CD14-positive monocyte (primary cell): Measurements from ENCODE around the gene C12orf43. TPM values are rescaled to one million over a fixed set of nuclear protein-coding genes. Genes with fewer than 3 reads are reported as not detected.

Experiments
- DNase-seq, 3 donors: peaks; one replicate each; pipeline ENCODE4 v3.0.0-alpha.2; 2011 to 2022
- H2AFZ ChIP-seq: 2 replicates; pipeline ENCODE4 v1.6.0; 2012; ENCODE audit warnings: mild to moderate bottlenecking, low read depth, low read length, inconsistent platforms; ENCODE audit not compliant: insufficient read depth, poor library complexity, severe bottlenecking
- H3K27ac ChIP-seq, 2 donors: 1 replicate in 1 of 2; 2 replicates in 1 of 2; pipeline ENCODE4 v1.5.1; 2012 to 2013; ENCODE audit warnings: low read length in 2 of 2, control low read depth in 1 of 2, inconsistent platforms in 1 of 2, low read depth in 1 of 2, mild to moderate bottlenecking in 1 of 2
- H3K27me3 ChIP-seq, 2 donors: one replicate each; pipeline versions ENCODE4 v1.6.0 to v1.6.1; 2011 to 2013; ENCODE audit warnings: low read length in 2 of 2; ENCODE audit not compliant: control insufficient read depth in 2 of 2, insufficient read depth in 2 of 2
- H3K36me3 ChIP-seq, 2 donors: replicated peaks in 1 of 2; 1 replicate in 1 of 2; 2 replicates in 1 of 2; pipeline versions ENCODE4 v1.5.1 to v1.6.1; 2012 to 2013; ENCODE audit warnings: low read length in 2 of 2, control low read depth in 1 of 2, inconsistent platforms in 1 of 2, mild to moderate bottlenecking in 1 of 2; ENCODE audit not compliant: insufficient read depth in 2 of 2, control insufficient read depth in 1 of 2
- H3K4me1 ChIP-seq, 2 donors: 1 replicate in 1 of 2; 2 replicates in 1 of 2; pipeline versions ENCODE4 v1.5.1 to v1.6.1; 2012 to 2013; ENCODE audit warnings: low read length in 2 of 2, control low read depth in 1 of 2, inconsistent platforms in 1 of 2, mild to moderate bottlenecking in 1 of 2, moderate library complexity in 1 of 2; ENCODE audit not compliant: insufficient read depth in 2 of 2, control insufficient read depth in 1 of 2
- H3K4me2 ChIP-seq: replicated peaks from 2 replicates; pipeline ENCODE3; 2012; ENCODE audit warnings: low read length, moderate library complexity, mild to moderate bottlenecking; ENCODE audit not compliant: poor library complexity, severe bottlenecking; ENCODE audit errors: extremely low read depth
- H3K4me3 ChIP-seq, 3 experiments: fragments of 200-600 bp in 1 of 3; sonication (generic) in 1 of 3; replicated peaks in 1 of 3; 1 replicate in 2 of 3; 2 replicates in 1 of 3; pipeline ENCODE4 v1.5.1; 2011 to 2013; ENCODE audit warnings: low read length in 3 of 3, mild to moderate bottlenecking in 3 of 3, control low read depth in 2 of 3, low read depth in 2 of 3, inconsistent platforms in 1 of 3, moderate library complexity in 1 of 3
- H3K79me2 ChIP-seq: 2 replicates; pipeline ENCODE4 v1.6.0; 2012; ENCODE audit warnings: mild to moderate bottlenecking, control low read depth, inconsistent platforms, low read length, moderate library complexity; ENCODE audit not compliant: insufficient read depth
- H3K9ac ChIP-seq: 2 replicates; pipeline ENCODE4 v1.6.0; 2017; ENCODE audit warnings: low read length, mild to moderate bottlenecking; ENCODE audit not compliant: insufficient read depth, poor library complexity, severe bottlenecking
- H3K9me3 ChIP-seq, 2 donors: replicated peaks in 1 of 2; 1 replicate in 1 of 2; 2 replicates in 1 of 2; pipeline versions ENCODE4 v1.5.1 to v1.6.1; 2012 to 2013; ENCODE audit warnings: low read length in 2 of 2, control low read depth in 1 of 2; ENCODE audit not compliant: control insufficient read depth in 1 of 2, insufficient read depth in 1 of 2
- H4K20me1 ChIP-seq: 2 replicates; pipeline ENCODE4 v1.6.0; 2012; ENCODE audit warnings: mild to moderate bottlenecking, low read length, control low read depth, moderate library complexity; ENCODE audit not compliant: insufficient read depth
- H3K27ac Mint-ChIP-seq, 7 donors: one replicate each; pipeline ENCODE4 v1.8.0; 2020; ENCODE audit warnings: mild to moderate bottlenecking in 7 of 7, mixed read lengths in 7 of 7, moderate library complexity in 6 of 7, inconsistent platforms in 2 of 7
- H3K27me3 Mint-ChIP-seq, 3 donors: one replicate each; pipeline ENCODE4 v1.8.0; 2021 to 2022; ENCODE audit warnings: low read depth in 3 of 3, mild to moderate bottlenecking in 3 of 3, mixed read lengths in 3 of 3, moderate library complexity in 3 of 3, inconsistent platforms in 1 of 3
- H3K36me3 Mint-ChIP-seq, 2 donors: one replicate each; pipeline ENCODE4 v1.8.0; 2020; ENCODE audit warnings: mixed read lengths in 2 of 2, inconsistent platforms in 1 of 2, mild to moderate bottlenecking in 1 of 2
- H3K4me1 Mint-ChIP-seq: one replicate; pipeline ENCODE4 v1.8.0; 2020; ENCODE audit warnings: mild to moderate bottlenecking, mixed read lengths
- H3K4me3 Mint-ChIP-seq, 2 donors: one replicate each; pipeline ENCODE4 v1.8.0; 2020; ENCODE audit warnings: mild to moderate bottlenecking in 2 of 2, mixed read lengths in 2 of 2, moderate library complexity in 1 of 2
- H3K9me3 Mint-ChIP-seq, 7 donors: one replicate each; pipeline ENCODE4 v1.8.0; 2020 to 2022; ENCODE audit warnings: mixed read lengths in 7 of 7, mild to moderate bottlenecking in 6 of 7, moderate library complexity in 6 of 7, inconsistent platforms in 2 of 7
- WGBS: methylation state at CpG from one replicate; pipeline ENCODE4 v1.1.5; 2013; ENCODE audit warnings: missing lambda C conversion rate; ENCODE audit not compliant: insufficient coverage; 5-methylcytosine and 5-hydroxymethylcytosine counted together
- intact Hi-C, 2 donors: fragments of 100-400 bp; cut with micrococcal nuclease; formaldehyde crosslinking; loops; one replicate each; pipeline versions ENCODE4 v1.15.0 to v1.15.1; 2023
- polyA plus RNA-seq, 3 donors: library from polyadenylated mRNA; depleted of rRNA in 1 of 3; unstranded in 2 of 3; stranded (reverse) in 1 of 3; fragments of 300-500 nt in 2 of 3; fragments of >200 nt in 1 of 3; fragmentation: Illumina TruSeq in 2 of 3; gene quantifications; 1 replicate in 2 of 3; 2 replicates in 1 of 3; pipeline ENCODE4 v1.2.3, GENCODE V29; 2012 to 2021
- TF ChIP-seq, protein P1 (sequence below): fragments of 200-600 bp; IDR thresholded peaks from one replicate; pipeline ENCODE4 v1.8.0; 2022; ENCODE audit warnings: antibody characterized with exemption, mild to moderate bottlenecking

The C12orf43 gene
- polyA plus RNA-seq, 3 donors: 7.2 to 10.9 (median 9.6) TPM

DNA sequence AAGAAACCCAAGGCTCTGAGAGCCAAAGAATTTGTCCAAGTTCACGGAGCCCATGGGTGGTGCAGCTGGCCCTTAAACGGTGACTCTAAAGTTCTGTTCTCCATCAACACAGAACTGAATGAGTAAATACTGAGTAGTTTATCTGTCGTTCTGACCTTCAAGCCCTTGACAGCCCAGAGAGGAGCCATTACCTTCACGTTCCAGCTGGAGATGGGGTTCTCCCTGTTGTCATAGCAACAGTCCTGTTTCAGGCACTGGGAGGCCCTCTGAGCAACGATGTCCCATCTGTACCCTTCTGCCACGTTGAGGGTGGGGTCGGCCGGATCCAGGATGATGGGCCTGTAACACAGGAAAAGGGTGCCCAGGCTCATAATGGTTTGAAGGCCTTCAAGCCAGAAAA lies 7.5 kb upstream of the C12orf43 start:
- H3K79me2 ChIP-seq: no peaks in the 10 kb centered on the region

DNA sequence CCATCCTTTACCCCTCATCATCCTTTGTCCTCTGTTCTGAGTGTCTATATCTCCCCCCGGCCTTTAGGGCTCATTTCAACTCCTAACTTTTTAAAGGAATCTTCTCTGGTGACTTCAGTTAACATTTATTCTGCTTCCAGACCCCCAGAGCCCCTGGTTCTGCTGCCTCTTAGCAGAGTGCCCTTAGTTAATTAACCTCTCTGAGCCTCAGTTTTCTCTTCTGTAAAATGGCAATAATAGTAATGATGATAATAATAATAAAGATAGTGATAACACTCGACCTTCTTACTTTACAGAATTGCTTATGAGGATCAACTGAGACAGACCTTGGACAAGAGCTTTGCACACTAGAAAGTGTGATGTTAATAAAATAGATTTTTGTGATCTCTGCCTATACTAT lies 6.4 kb upstream of the C12orf43 start:
- TF ChIP-seq, protein P1, sequence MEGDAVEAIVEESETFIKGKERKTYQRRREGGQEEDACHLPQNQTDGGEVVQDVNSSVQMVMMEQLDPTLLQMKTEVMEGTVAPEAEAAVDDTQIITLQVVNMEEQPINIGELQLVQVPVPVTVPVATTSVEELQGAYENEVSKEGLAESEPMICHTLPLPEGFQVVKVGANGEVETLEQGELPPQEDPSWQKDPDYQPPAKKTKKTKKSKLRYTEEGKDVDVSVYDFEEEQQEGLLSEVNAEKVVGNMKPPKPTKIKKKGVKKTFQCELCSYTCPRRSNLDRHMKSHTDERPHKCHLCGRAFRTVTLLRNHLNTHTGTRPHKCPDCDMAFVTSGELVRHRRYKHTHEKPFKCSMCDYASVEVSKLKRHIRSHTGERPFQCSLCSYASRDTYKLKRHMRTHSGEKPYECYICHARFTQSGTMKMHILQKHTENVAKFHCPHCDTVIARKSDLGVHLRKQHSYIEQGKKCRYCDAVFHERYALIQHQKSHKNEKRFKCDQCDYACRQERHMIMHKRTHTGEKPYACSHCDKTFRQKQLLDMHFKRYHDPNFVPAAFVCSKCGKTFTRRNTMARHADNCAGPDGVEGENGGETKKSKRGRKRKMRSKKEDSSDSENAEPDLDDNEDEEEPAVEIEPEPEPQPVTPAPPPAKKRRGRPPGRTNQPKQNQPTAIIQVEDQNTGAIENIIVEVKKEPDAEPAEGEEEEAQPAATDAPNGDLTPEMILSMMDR: no peak
- intact Hi-C loops: no loop called here
- peaks cover 27 to 32% of the 10 kb centered on the region in 2 donors for H3K4me1 ChIP-seq
- no peak overlapping the region for H2AFZ ChIP-seq
- H3K9ac ChIP-seq: no peak overlapping the region
- H3K4me1 Mint-ChIP-seq: peaks cover 26% of the 10 kb centered on the region
- peaks cover 2 to 21% (median 17%) of the 10 kb centered on the region in 7 donors for H3K9me3 Mint-ChIP-seq
- H3K4me3 ChIP-seq: no peak overlapping the region
- no peaks in the 10 kb centered on the region for H4K20me1 ChIP-seq
- peaks cover 24 to 56% of the 10 kb centered on the region in 2 donors for H3K36me3 Mint-ChIP-seq
- no peak overlapping the region for H3K4me3 Mint-ChIP-seq
- no CpG with 5 or more reads among the region's 2 CpGs for WGBS
- no peaks in the 10 kb centered on the region for H3K79me2 ChIP-seq
- no peak overlapping the region for H3K4me2 ChIP-seq
- no peak overlapping the region for H3K27ac Mint-ChIP-seq
- H3K9me3 ChIP-seq: peaks cover 11 to 13% of the 10 kb centered on the region in 2 donors
- no peak overlapping the region for H3K27ac ChIP-seq
- no peaks in the 10 kb centered on the region for H3K27me3 ChIP-seq
- H3K36me3 ChIP-seq: peaks cover 0 to 34% of the 10 kb centered on the region in 2 donors
- peaks cover 0 to 6% (median 0%) of the 10 kb centered on the region in 3 donors for H3K27me3 Mint-ChIP-seq
- no peak for DNase-seq

More for the DNA sequence above, 7.5 kb upstream of the C12orf43 start:
- Histone ChIP-seq H3K4me1 (peaks cover 27 to 32% of the 10 kb centered on the region in 2 donors), H3K4me3 (no peak overlapping the region), H3K36me3 (peaks cover 0 to 40% of the 10 kb centered on the region in 2 donors), H3K27me3 (no peaks in the 10 kb centered on the region), H3K27ac (no peak overlapping the region), H4K20me1 (no peaks in the 10 kb centered on the region), H3K9me3 (peaks cover 12 to 15% of the 10 kb centered on the region in 2 donors), H3K4me2 (no peak overlapping the region), H2AFZ (no peak overlapping the region), H3K9ac (no peak overlapping the region)
- WGBS: 82% methylated on average over 5 of the region's 8 CpGs
- intact Hi-C loops: no loop called here
- Mint-ChIP-seq H3K27me3 (peaks cover 0 to 6% (median 0%) of the 10 kb centered on the region in 3 donors), H3K36me3 (peaks cover 29 to 62% of the 10 kb centered on the region in 2 donors), H3K4me1 (peaks cover 24% of the 10 kb centered on the region), H3K9me3 (peaks cover 4 to 26% (median 19%) of the 10 kb centered on the region in 7 donors), H3K4me3 (no peak overlapping the region), H3K27ac (peak overlapping the region in 2 of 7 donors; percentile 16 to 73)
- TF ChIP-seq, protein P1: no peak
- DNase-seq: no peak
